HepG2 (cell line): ENCODE results near the gene DLG4. TPM values are rescaled to one million over a fixed set of nuclear protein-coding genes. Genes with fewer than 3 reads are reported as not detected.

Source experiments
- ATAC-seq: fragments of 200-7000 bp; cut with Tn5 transposase; 3 replicates; pipeline ENCODE4 v1.9.1; 2020; ENCODE audit warnings: mild to moderate bottlenecking, moderate library complexity
- BruUV-seq: library from RNA; stranded (reverse); fragments of 400-500 nt; replicated peaks from 2 replicates; lab custom pipeline; 2021; lab: Mats Ljungman, UMichigan
- CTCF ChIA-PET: fragments of 300-600 bp; formaldehyde crosslinking; extraction: SDS; loops from one replicate; lab custom pipeline; 2021; ENCODE audit warnings: low total read pairs, inconsistent platforms, low intra/inter-chr PET ratio; lab: Yijun Ruan, JAX
- POLR2A ChIA-PET: fragments of 350-600 bp; sonication (Branson Sonifier 250); formaldehyde crosslinking; loops from one replicate; lab custom pipeline; 2020; ENCODE audit warnings: antibody characterized with exemption, inconsistent platforms; lab: Yijun Ruan, JAX
- DNase-seq: peaks from one replicate; pipeline ENCODE4 v3.0.0-alpha.2; 2015; ENCODE audit warnings: low spot score
- FAIRE-seq: peaks from 3 replicates; lab custom pipeline; 2011; peaks lifted over from hg19 to GRCh38; lab: Jason Lieb, UNC
- H2AFZ ChIP-seq: one replicate; pipeline ENCODE4 v1.6.1; 2011; ENCODE audit warnings: low read length, inconsistent platforms
- H3K27ac ChIP-seq: fragments of 300-600 bp; 3 replicates; pipeline ENCODE4 v1.8.0; 2011; ENCODE audit warnings: mixed run types, mild to moderate bottlenecking, mixed read lengths, low read length, inconsistent platforms; ENCODE audit not compliant: insufficient read depth; ENCODE audit errors: extremely low read length
- H3K27me3 ChIP-seq, 2 experiments: fragments of 200-600 bp in 1 of 2; 2 replicates in 1 of 2; 3 replicates in 1 of 2; pipeline versions ENCODE4 v1.6.0 to v1.8.0; 2011; ENCODE audit warnings: low read length in 2 of 2, mild to moderate bottlenecking in 2 of 2, moderate library complexity in 2 of 2, inconsistent platforms in 1 of 2; ENCODE audit not compliant: insufficient read depth in 2 of 2, control insufficient read depth in 1 of 2
- H3K36me3 ChIP-seq, 2 experiments: fragments of 200-600 bp in 1 of 2; replicated peaks in 1 of 2; 2 replicates in 1 of 2; 3 replicates in 1 of 2; pipeline versions ENCODE4 v1.5.1 to v1.8.0; 2011; ENCODE audit warnings: low read length in 2 of 2, inconsistent platforms in 1 of 2; ENCODE audit not compliant: insufficient read depth in 2 of 2, control insufficient read depth in 1 of 2
- H3K4me1 ChIP-seq: 2 replicates; pipeline ENCODE4 v1.5.1; 2012; ENCODE audit warnings: low read length, inconsistent platforms; ENCODE audit not compliant: insufficient read depth
- H3K4me2 ChIP-seq: 2 replicates; pipeline ENCODE4 v1.6.0; 2011; ENCODE audit warnings: low read depth, low read length, inconsistent platforms
- H3K4me3 ChIP-seq, 3 experiments: fragments of 200-600 bp in 1 of 3; sonication (generic), shearing (Covaris generic) in 1 of 3; replicated peaks in 1 of 3; 2 replicates each; pipeline ENCODE4 v1.5.1; 2011 to 2016; ENCODE audit warnings: low read length in 3 of 3, inconsistent platforms in 2 of 3, low read depth in 2 of 3, mild to moderate bottlenecking in 2 of 3, control low read depth in 1 of 3, mixed read lengths in 1 of 3; ENCODE audit not compliant: insufficient read depth in 1 of 3
- H3K79me2 ChIP-seq: one replicate; pipeline ENCODE4 v1.6.1; 2011; ENCODE audit warnings: low read length, inconsistent platforms; ENCODE audit not compliant: insufficient read depth
- H3K9ac ChIP-seq: 2 replicates; pipeline ENCODE4 v1.6.0; 2011; ENCODE audit warnings: mild to moderate bottlenecking, low read depth, low read length, inconsistent platforms; ENCODE audit not compliant: insufficient read depth
- H3K9me3 ChIP-seq: 2 replicates; pipeline ENCODE4 v1.5.1; 2012; ENCODE audit warnings: mild to moderate bottlenecking, low read length
- H4K20me1 ChIP-seq: 2 replicates; pipeline ENCODE4 v1.6.0; 2011; ENCODE audit warnings: inconsistent platforms, mild to moderate bottlenecking, low read length, moderate library complexity; ENCODE audit not compliant: insufficient read depth
- AGO2 ChIP-seq: fragments of 200-400 bp; formaldehyde crosslinking; optimal IDR thresholded peaks from 2 replicates; pipeline ENCODE3; 2017; ENCODE audit warnings: mild to moderate bottlenecking, low read depth, low read length, moderate library complexity
- FOXC1 ChIP-seq: sonication (generic); formaldehyde crosslinking; IDR thresholded peaks from 2 replicates; pipeline ENCODE4 v1.8.0; 2022; ENCODE audit warnings: mild to moderate bottlenecking, missing genetic modification reagents, borderline replicate concordance
- GZF1 ChIP-seq: sonication (generic); formaldehyde crosslinking; IDR thresholded peaks from 2 replicates; pipeline ENCODE4 v1.5.1; 2020; ENCODE audit warnings: mild to moderate bottlenecking, missing genetic modification reagents
- HNRNPL ChIP-seq: fragments of 200-400 bp; formaldehyde crosslinking; IDR thresholded peaks from 2 replicates; pipeline ENCODE4 v1.6.1; 2017; ENCODE audit warnings: mild to moderate bottlenecking, low read depth, low read length
- KLF15 ChIP-seq: sonication (generic); formaldehyde crosslinking; IDR thresholded peaks from 2 replicates; pipeline ENCODE4 v1.8.1; 2023; ENCODE audit warnings: borderline replicate concordance, mild to moderate bottlenecking, inconsistent platforms, missing genetic modification reagents, mixed read lengths
- MAZ ChIP-seq, 2 experiments: sonication (generic) in 1 of 2; formaldehyde crosslinking in 1 of 2; IDR thresholded peaks; 2 replicates each; pipeline versions ENCODE4 v1.5.0 to v1.6.1; 2012 to 2020; ENCODE audit warnings: low read depth in 2 of 2, mild to moderate bottlenecking in 2 of 2, borderline replicate concordance in 1 of 2, improper control_type of control experiment in 1 of 2, low read length in 1 of 2, missing genetic modification reagents in 1 of 2, moderate library complexity in 1 of 2
- POLR2G ChIP-seq: fragments of 200-400 bp; formaldehyde crosslinking; IDR thresholded peaks from 2 replicates; pipeline ENCODE4 v1.6.1; 2018; ENCODE audit warnings: mild to moderate bottlenecking, low read depth, low read length, moderate library complexity
- ZFP90 ChIP-seq: sonication (generic); formaldehyde crosslinking; IDR thresholded peaks from 2 replicates; pipeline ENCODE4 v1.8.0; 2022; ENCODE audit warnings: missing genetic modification reagents, mild to moderate bottlenecking, inconsistent platforms, borderline replicate concordance
- ZNF101 ChIP-seq: sonication (generic); formaldehyde crosslinking; IDR thresholded peaks from 2 replicates; pipeline ENCODE4 v1.4.0; 2020; ENCODE audit warnings: mild to moderate bottlenecking, low read depth, missing genetic modification reagents, borderline replicate concordance
- ZNF121 ChIP-seq: sonication (generic); formaldehyde crosslinking; IDR thresholded peaks from 2 replicates; pipeline ENCODE4 v1.5.0; 2020; ENCODE audit warnings: mild to moderate bottlenecking, missing genetic modification reagents
- ZNF136 ChIP-seq: sonication (generic); formaldehyde crosslinking; IDR thresholded peaks from 2 replicates; pipeline ENCODE4 v1.8.1; 2022; ENCODE audit warnings: low read depth, mild to moderate bottlenecking, moderate library complexity, missing genetic modification reagents
- ZNF761 ChIP-seq: sonication (generic); formaldehyde crosslinking; conservative IDR thresholded peaks from 2 replicates; pipeline ENCODE4 v1.4.0; 2020; ENCODE audit warnings: mild to moderate bottlenecking, missing genetic modification reagents
- WGBS: methylation state at CpG from one replicate; pipeline ENCODE4 v1.1.6; 2017; ENCODE audit warnings: low lambda C conversion rate; 5-methylcytosine and 5-hydroxymethylcytosine counted together
- in situ Hi-C: cut with HindIII; loops from 2 replicates; pipeline ENCODE4 v1.10.0; 2017; ENCODE audit warnings: low pct_unique_long_range_greater_than_20kb; ENCODE audit not compliant: extremely low pct_ligation_motif_present
- intact Hi-C: fragments of 100-400 bp; cut with micrococcal nuclease; formaldehyde crosslinking; loops from one replicate; pipeline ENCODE4 v1.10.0; 2022; ENCODE audit not compliant: unreplicated experiment
- polyA plus RNA-seq, 8 experiments: library from polyadenylated mRNA; depleted of rRNA in 3 of 8; stranded (reverse) in 7 of 8; unstranded in 1 of 8; fragments of >200 nt; fragmentation: Illumina TruSeq in 4 of 8; extraction: Trizol in 4 of 8; gene quantifications; 2 replicates each; pipeline versions ENCODE4 v1.2.1 to v1.2.3, GENCODE V29; 2011 to 2016; ENCODE audit warnings: low read depth in 4 of 8, missing spikeins in 1 of 8, mixed read lengths in 1 of 8; ENCODE audit not compliant: insufficient read depth in 1 of 8
- total RNA-seq, 5 experiments: library from RNA; depleted of rRNA; stranded (reverse); fragments of >200 nt; fragmentation: Illumina TruSeq; extraction: Trizol; gene quantifications; 2 replicates each; pipeline ENCODE4 v1.2.3, GENCODE V29; 2016; ENCODE audit warnings: low read depth in 1 of 5
- TF ChIP-seq, protein P1 (sequence below): sonication (generic); formaldehyde crosslinking; IDR thresholded peaks from 2 replicates; pipeline ENCODE4 v1.5.0; 2020; ENCODE audit warnings: mild to moderate bottlenecking, missing genetic modification reagents
- TF ChIP-seq, protein P2 (sequence below): sonication (generic); formaldehyde crosslinking; IDR thresholded peaks from 2 replicates; pipeline ENCODE4 v1.9.0; 2022; ENCODE audit warnings: low read depth, missing genetic modification reagents

DLG4 gene
- total and polyA plus RNA-seq, 2 of the 13 experiments (the other 11 are each of a cell fraction or from before 2014, with no cell fraction given) = 0.71 to 4.3 TPM

GRCh38 chr17:7222093-7222971 lies 2.7 kb upstream of the DLG4 start (continued):
- TF ChIP-seq POLR2G (peak; percentile 10), ZNF136 (no peak), GZF1 (CRISPR knock-in tag) (no peak), KLF15 (CRISPR knock-in tag) (no peak)
- TF ChIP-seq, all 625 proteins: peak for 13

- H3K9ac ChIP-seq = peak overlapping the region; percentile 90; the same call in 1 of the 2 replicates
- H3K4me3 ChIP-seq = peak overlapping the region in 1 of 3 experiments; percentile 90; a peak in 2 of 6 replicates
- no peak overlapping the region for H2AFZ ChIP-seq
- in situ Hi-C loops (no loop called here), intact Hi-C loops (loop anchor here (1.0 kb wide), 1 partner anchor 59 kb away; no protein-coding TSS in a partner anchor)
- H3K4me1 ChIP-seq = peaks cover 47% of the 10 kb centered on the region
- peaks cover 11 to 48% of the 10 kb centered on the region in 2 experiments; a peak in 4 of 5 replicates for H3K36me3 ChIP-seq
- CTCF ChIA-PET = interaction anchor here (1.3 kb wide), 1 partner anchor 75 kb away, joined by 6 read pairs; no protein-coding TSS in a partner anchor
- FAIRE-seq = no peak
- H3K4me2 ChIP-seq = peak overlapping the region; percentile 99
- WGBS = 94% methylated on average over 9 of the region's 10 CpGs
- DNase-seq = no peak
- ATAC-seq = no peak
- POLR2A ChIA-PET = interaction anchor here (0.8 to 6.8 kb wide), 13 partner anchors 14 to 186 kb away, joined by 3 to 140 read pairs (median 10); partner anchors contain the start of genes ASGR1, CTDNEP1, DVL2 and ELP5
- H3K27ac ChIP-seq = peak overlapping the region; percentile 96
- no peaks in the 10 kb centered on the region for H3K9me3 ChIP-seq
- peaks cover 0 to 4% of the 10 kb centered on the region in 2 experiments; a peak in 2 of 5 replicates for H3K27me3 ChIP-seq
- BruUV-seq = no TSS peak
- H3K79me2 ChIP-seq = peaks cover 14% of the 10 kb centered on the region
- H4K20me1 ChIP-seq = peaks cover 10% of the 10 kb centered on the region; the same call in 1 of the 2 replicates
- TF ChIP-seq ZNF761 (CRISPR knock-in tag) (0 out of 2 replicates have a peak, but pooled peaks have one; percentile 43), ZNF121 (CRISPR knock-in tag) (no peak), HNRNPL (peak; percentile 57; the same call in 1 of the 2 replicates), ZFP90 (CRISPR knock-in tag) (peak; percentile 74; the same call in 1 of the 2 replicates), FOXC1 (CRISPR knock-in tag) (no peak), AGO2 (peak; percentile 42), MAZ (IDR thresholded peaks at IDR 0.05; ENCODE audit: borderline replicate concordance, low read depth, low read length) (no peak), MAZ (CRISPR knock-in tag; IDR thresholded peaks at IDR 0.05; ENCODE audit: low read depth) (0 out of 2 replicates have a peak, but pooled peaks have one; percentile 8), ZNF101 (CRISPR knock-in tag) (no peak)
- TF ChIP-seq, protein P1, sequence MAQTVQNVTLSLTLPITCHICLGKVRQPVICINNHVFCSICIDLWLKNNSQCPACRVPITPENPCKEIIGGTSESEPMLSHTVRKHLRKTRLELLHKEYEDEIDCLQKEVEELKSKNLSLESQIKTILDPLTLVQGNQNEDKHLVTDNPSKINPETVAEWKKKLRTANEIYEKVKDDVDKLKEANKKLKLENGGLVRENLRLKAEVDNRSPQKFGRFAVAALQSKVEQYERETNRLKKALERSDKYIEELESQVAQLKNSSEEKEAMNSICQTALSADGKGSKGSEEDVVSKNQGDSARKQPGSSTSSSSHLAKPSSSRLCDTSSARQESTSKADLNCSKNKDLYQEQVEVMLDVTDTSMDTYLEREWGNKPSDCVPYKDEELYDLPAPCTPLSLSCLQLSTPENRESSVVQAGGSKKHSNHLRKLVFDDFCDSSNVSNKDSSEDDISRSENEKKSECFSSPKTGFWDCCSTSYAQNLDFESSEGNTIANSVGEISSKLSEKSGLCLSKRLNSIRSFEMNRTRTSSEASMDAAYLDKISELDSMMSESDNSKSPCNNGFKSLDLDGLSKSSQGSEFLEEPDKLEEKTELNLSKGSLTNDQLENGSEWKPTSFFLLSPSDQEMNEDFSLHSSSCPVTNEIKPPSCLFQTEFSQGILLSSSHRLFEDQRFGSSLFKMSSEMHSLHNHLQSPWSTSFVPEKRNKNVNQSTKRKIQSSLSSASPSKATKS = no peak
- TF ChIP-seq, protein P2, sequence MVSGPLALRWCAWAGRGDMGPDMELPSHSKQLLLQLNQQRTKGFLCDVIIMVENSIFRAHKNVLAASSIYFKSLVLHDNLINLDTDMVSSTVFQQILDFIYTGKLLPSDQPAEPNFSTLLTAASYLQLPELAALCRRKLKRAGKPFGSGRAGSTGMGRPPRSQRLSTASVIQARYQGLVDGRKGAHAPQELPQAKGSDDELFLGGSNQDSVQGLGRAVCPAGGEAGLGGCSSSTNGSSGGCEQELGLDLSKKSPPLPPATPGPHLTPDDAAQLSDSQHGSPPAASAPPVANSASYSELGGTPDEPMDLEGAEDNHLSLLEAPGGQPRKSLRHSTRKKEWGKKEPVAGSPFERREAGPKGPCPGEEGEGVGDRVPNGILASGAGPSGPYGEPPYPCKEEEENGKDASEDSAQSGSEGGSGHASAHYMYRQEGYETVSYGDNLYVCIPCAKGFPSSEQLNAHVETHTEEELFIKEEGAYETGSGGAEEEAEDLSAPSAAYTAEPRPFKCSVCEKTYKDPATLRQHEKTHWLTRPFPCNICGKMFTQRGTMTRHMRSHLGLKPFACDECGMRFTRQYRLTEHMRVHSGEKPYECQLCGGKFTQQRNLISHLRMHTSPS (CRISPR knock-in tag) = 0 out of 2 replicates have a peak, but pooled peaks have one; percentile 37
Observed at GRCh38 chr17:7221278-7222092, 1.8 kb upstream of the DLG4 start.
